ENCODE results near the gene INPP5J.
"Not testable (repeated sequence)": the region's sequence is repeated elsewhere in the genome, so short reads cannot be mapped to it uniquely, and the experiment has no call there.

INPP5J gene

GRCh38 chr22:31161386-31161785, 38.6 kb downstream of the INPP5J start:
- Mint-ChIP-seq H3K36me3 (peaks cover 53% of the 10 kb centered on the region), H3K27ac (peak overlapping the region; percentile 65), H3K9me3 (no peaks in the 10 kb centered on the region), H3K4me1 (peaks cover 31% of the 10 kb centered on the region), H3K4me3 (peak overlapping the region; percentile 86)
- DNase-seq (ENCODE audit: low spot score in 2 of 2) = no peak
- no peak for ATAC-seq

- Mint-ChIP-seq H3K4me1 (peaks cover 35% of the 10 kb centered on the region), H3K4me3 (peak overlapping the region; percentile 86), H3K9me3 (no peaks in the 10 kb centered on the region), H3K36me3 (peaks cover 60% of the 10 kb centered on the region), H3K27ac (peak overlapping the region; percentile 65)
- no peak for DNase-seq (ENCODE audit: low spot score in 2 of 2)
- ATAC-seq = no peak
Observed at GRCh38 chr22:31162015-31162765, 39.4 kb downstream of the INPP5J start.

GRCh38 chr22:31170971-31171370, 48.2 kb downstream of the INPP5J start:
- Mint-ChIP-seq H3K4me1 (peaks cover 40% of the 10 kb centered on the region), H3K9me3 (no peaks in the 10 kb centered on the region), H3K36me3 (peaks cover 52% of the 10 kb centered on the region), H3K27ac (no peak overlapping the region), H3K4me3 (no peak overlapping the region)
- DNase-seq (ENCODE audit: low spot score in 2 of 2) (no peak), ATAC-seq (no peak)

GRCh38 chr22:31171734-31172133, 49.0 kb downstream of the INPP5J start:
- H3K9me3 Mint-ChIP-seq; DNase-seq (ENCODE audit: low spot score in 2 of 2); ATAC-seq; H3K27ac Mint-ChIP-seq; H3K4me3 Mint-ChIP-seq: not testable (repeated sequence)
- H3K36me3 Mint-ChIP-seq = peaks cover 52% of the 10 kb centered on the region
- peaks cover 33% of the 10 kb centered on the region for H3K4me1 Mint-ChIP-seq

- Mint-ChIP-seq H3K27ac (peak overlapping the region; percentile 30), H3K9me3 (no peaks in the 10 kb centered on the region), H3K4me3 (peak overlapping the region; percentile 37), H3K4me1 (peaks cover 26% of the 10 kb centered on the region), H3K36me3 (peaks cover 44% of the 10 kb centered on the region)
- DNase-seq (ENCODE audit: low spot score in 2 of 2) (no peak), ATAC-seq (peak; percentile 95)
Observed at GRCh38 chr22:31173386-31174145, 50.8 kb downstream of the INPP5J start.

- peaks cover 52% of the 10 kb centered on the region for H3K36me3 Mint-ChIP-seq
- peak overlapping the region; percentile 52 for H3K27ac Mint-ChIP-seq
- ATAC-seq (no peak), DNase-seq (ENCODE audit: low spot score in 2 of 2) (no peak)
- peaks cover 30% of the 10 kb centered on the region for H3K4me1 Mint-ChIP-seq
- H3K9me3 Mint-ChIP-seq = no peaks in the 10 kb centered on the region
- H3K4me3 Mint-ChIP-seq = no peak overlapping the region
Observed at GRCh38 chr22:31176923-31177322, 54.2 kb downstream of the INPP5J start.

- Mint-ChIP-seq H3K9me3 (no peaks in the 10 kb centered on the region), H3K36me3 (peaks cover 59% of the 10 kb centered on the region), H3K27ac (peak overlapping the region; percentile 52), H3K4me1 (peaks cover 30% of the 10 kb centered on the region), H3K4me3 (no peak overlapping the region)
- DNase-seq (ENCODE audit: low spot score in 2 of 2) (no peak), ATAC-seq (no peak)
Observed at GRCh38 chr22:31177420-31178162, 54.8 kb downstream of the INPP5J start.

- peaks cover 58% of the 10 kb centered on the region for H3K36me3 Mint-ChIP-seq
- ATAC-seq (no peak), DNase-seq (ENCODE audit: low spot score in 2 of 2) (no peak)
- H3K4me3 Mint-ChIP-seq = no peak overlapping the region
- H3K4me1 Mint-ChIP-seq = peaks cover 17% of the 10 kb centered on the region
- no peaks in the 10 kb centered on the region for H3K9me3 Mint-ChIP-seq
- H3K27ac Mint-ChIP-seq = peak overlapping the region; percentile 9
Observed at GRCh38 chr22:31178859-31179258, 56.1 kb downstream of the INPP5J start.

GRCh38 chr22:31179345-31179744, 56.6 kb downstream of the INPP5J start:
- no peak overlapping the region for H3K27ac Mint-ChIP-seq
- DNase-seq (ENCODE audit: low spot score in 2 of 2) = no peak
- peaks cover 15% of the 10 kb centered on the region for H3K4me1 Mint-ChIP-seq
- H3K4me3 Mint-ChIP-seq = no peak overlapping the region
- H3K36me3 Mint-ChIP-seq = peaks cover 54% of the 10 kb centered on the region
- peak; percentile 21 for ATAC-seq
- no peaks in the 10 kb centered on the region for H3K9me3 Mint-ChIP-seq

- H3K4me3 Mint-ChIP-seq = no peak overlapping the region
Observed at GRCh38 chr22:31184015-31184414, 61.2 kb downstream of the INPP5J start.

More at GRCh38 chr22:31184015-31184414, 61.2 kb downstream of the INPP5J start:
- no peak for ATAC-seq
- no peak overlapping the region for H3K27ac Mint-ChIP-seq
- H3K36me3 Mint-ChIP-seq = peaks cover 44% of the 10 kb centered on the region
- no peaks in the 10 kb centered on the region for H3K9me3 Mint-ChIP-seq
- H3K4me1 Mint-ChIP-seq = peaks cover 8% of the 10 kb centered on the region
- no peak for DNase-seq (ENCODE audit: low spot score in 2 of 2)

Data from stimulated activated effector memory CD8-positive, alpha-beta T cell treated with anti-CD3 and anti-CD28 coated beads, Interleukin-12 subunit alpha, Interleukin-12 subunit beta, amount 100 ng/mL, for 72 hours (primary cell).